Stimulated activated CD4-positive, alpha-beta T cell treated with anti-CD3 and anti-CD28 coated beads, Interleukin-1b, Interleukin-23, amount 100 ng/mL, for 24 hours (primary cell): Measurements from ENCODE around the gene ACY1.

ENCODE experiments used
- DNase-seq, 4 experiments: peaks; one replicate each; pipeline ENCODE4 v3.0.0-alpha.2; 2020; ENCODE audit warnings: low read depth in 4 of 4, low spot score in 1 of 4

Gene ACY1

GRCh38 chr3:51962854-51963530 lies 20.3 kb upstream of the ACY1 start:
- no peak for DNase-seq

DNA sequence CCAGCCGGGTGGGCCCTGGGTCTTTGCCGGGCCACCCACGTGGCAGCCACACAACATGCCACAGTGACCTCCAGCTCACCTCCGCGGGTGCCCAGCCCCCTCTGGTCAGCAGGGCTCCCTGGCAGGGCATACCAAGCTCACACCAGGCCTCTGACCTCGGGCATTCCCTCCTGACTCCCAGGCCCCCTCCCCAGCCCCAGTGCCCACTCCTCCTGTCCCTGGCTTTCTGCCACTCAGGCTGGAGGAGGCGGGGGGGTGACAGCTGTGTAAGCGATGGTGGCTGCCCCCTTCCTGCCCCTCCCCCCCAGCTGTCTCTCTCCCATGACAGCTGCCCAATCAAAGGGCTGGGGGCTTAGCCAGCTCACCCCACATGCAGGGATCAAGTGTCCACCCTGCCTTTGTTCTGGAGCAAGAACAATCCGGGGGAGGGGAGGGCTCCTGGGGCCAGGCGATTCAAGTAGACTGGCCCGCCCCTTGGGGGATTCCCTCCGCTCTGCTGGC lies 19.3 kb upstream of the ACY1 start:
- no peak for DNase-seq

- DNase-seq: no peak
Observed at GRCh38 chr3:51964521-51964920, 18.8 kb upstream of the ACY1 start.

GRCh38 chr3:51966016-51966415 lies 17.3 kb upstream of the ACY1 start:
- DNase-seq: no peak

DNA sequence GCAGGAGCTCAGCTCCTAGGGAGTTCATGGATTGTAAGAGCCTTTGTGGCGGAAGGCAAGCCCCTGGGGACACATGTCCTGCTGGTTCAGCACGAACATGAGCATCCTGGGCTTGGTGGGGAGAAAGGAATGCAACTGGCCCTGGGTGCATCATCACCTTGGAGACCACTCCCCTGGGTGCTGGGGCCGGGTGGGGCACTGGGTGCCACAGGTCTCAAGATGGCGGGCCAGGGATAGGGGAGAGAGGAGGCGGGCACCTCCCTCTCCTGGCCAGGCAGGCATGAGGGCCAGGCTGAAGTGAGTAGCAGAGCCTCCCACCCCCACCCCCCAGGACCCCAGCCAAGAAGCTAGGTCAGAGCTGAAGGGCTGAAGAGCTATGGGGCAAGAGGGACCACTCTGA lies 16.8 kb upstream of the ACY1 start:
- DNase-seq: no peak

GRCh38 chr3:51966922-51967383 lies 16.4 kb upstream of the ACY1 start:
- no peak for DNase-seq

DNA sequence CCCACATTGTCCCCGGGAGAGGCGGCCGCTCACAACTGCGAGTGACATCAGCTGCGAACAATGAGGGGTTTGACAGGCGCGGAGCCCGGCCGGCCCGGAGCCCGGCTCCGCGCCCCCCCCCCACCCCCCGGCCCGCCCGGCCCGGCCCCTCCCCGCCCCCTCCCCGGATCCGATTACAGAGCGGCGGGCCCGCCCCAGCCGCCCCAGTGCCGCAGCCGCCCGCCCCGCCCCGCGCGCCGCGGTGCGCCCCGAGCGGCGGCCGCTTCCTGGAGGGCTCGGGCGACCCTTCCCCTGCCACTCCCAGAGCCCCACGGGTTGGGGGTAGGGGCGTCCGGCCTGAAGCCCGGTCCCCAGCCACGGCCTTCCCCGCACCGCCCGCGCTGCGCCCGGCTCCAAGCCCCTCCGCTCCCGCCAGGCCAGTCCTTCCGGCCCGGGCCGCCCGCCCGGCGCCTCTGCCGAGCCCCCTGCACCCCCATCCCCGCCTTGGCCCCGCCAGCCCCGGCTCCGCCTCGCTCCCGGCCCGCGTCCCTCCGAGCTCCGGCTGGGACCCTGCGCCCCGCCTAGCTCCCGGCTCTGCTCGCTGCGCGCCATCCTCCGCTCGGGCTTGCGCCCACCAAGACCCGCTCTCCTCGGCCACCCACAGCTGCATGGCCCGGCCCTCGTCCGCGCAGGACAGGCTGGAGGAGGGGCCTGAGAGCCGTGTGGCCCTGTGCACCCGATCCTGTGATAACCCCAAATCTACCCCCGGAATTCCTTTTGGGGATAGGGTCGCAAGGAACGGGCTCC lies 15.8 kb upstream of the ACY1 start, which contains the start of gene PCBP4:
TSS of gene PCBP4 (minus strand) at position 71 of the 786 bp plus-strand sequence. CDS start 6,214 bp downstream, outside the sequence.
- DNase-seq: no peak

DNA sequence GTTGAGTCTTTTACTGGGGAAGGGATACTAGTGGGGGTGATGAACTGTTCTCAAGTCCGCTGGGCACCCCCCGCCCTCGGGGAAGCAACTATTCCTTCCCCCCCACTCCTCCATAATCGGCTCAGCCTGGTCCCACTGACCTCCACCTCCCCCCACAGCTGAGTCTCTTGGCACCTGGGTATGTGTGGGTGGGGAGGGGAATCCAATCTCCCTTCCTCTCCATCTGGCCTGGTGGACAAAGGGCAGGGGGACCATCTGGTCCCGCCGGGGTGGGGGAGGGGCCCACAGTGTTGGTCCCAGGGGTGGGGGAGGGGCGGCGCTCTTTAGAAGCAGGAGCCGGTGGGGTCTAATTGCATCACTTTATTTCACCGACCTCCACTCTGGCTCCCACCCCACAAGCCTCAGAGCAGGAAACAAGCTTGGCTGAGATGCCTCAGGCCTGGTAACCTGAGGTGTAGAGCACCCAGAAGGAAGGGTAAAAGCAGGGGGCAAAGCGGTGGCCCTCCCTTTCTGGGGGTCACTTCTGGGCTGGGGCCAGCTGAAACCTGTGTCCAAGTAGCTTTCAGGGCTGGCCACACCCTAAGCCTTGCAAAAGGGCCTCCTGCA lies 15.1 kb upstream of the ACY1 start:
- DNase-seq: no peak

GRCh38 chr3:51968883-51969678 lies 14.3 kb upstream of the ACY1 start:
- DNase-seq: no peak

GRCh38 chr3:51969841-51970240 lies 13.5 kb upstream of the ACY1 start:
- no peak for DNase-seq

DNA sequence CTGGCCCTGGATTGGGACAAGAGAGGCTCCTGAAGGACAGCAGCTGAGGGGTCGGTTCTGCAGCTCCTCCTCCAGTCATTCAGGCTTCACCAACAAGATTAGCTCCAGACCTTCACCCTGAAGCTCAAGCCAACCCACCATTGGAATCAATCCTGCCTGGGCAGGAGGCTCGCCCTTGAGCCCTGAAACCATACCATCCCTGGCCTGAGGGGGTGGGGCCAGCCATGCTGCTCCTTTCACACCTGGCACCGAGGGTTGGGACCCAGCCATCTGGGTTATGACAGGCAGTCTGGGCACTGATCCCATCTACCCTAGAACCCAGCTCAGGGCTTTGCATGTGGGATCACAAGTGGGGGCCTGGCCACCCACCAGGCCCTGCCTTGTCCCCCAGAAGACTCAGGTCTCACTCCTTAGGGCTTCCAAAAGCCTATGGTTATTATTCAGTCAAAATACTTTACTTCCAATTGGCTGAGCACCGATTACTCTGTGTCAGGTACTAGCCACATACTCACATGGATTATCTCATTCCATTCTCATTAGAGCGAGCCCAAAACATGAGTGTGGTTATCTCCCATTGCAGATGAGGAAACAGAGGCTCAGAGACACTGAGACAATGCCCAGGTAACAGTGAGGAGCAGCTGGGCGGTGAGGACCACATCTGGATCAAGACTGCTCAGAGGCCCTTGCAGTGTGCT lies 12.6 kb upstream of the ACY1 start:
- DNase-seq: no peak

DNA sequence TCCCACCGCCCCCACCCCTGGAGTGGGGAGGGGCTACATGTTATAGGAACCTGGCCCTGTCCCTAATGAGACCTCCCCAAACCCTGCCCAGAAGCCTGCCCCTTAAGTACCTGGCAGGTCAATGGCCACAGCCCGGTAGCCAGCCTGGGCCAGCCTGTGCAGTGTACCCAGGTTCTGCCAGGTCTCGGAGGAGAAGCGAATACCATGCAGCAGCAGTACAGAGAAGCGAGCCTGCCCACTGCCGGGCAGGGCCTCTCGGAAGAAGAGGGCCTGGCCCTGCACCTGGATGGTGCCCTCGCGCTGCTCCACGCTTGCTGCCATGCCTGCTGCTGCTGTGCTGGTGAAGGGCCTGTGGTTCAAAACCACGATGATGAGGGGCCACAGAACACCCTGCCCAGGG lies 12.0 kb upstream of the ACY1 start:
- no peak for DNase-seq

DNA sequence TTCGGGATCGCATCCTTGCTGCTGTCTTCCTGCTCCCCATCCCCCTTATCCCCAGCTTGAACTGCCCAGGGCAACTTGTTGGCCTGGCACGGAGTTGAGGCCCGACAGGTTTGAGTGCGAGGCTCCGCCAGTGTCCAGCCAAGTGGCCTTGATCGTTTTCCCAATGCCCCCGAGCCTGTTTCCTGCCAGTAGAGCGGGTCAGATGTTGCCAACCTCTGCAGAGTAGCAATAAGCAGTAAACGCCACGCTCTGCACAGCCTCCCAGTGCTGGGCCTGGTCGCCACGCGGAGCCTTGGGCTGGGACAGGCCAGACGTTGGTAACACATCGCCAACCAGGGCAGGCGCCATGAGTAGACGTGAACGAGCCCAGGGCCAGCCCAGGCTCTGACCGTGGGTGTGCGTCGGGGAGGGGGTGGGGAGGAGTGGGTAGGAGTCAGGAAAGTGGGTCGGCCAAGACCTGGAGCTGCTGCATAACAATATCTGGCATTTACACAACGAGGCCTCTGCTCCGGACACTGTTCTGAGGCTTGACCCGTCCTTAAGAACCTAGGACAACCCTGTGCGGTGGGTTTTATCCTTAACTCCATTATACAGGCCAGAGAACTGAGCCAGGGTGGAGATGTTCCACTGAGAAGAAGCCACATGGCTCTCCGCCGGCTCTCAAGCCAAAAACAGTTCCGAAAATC lies 8.9 kb upstream of the ACY1 start:
- DNase-seq: no peak

DNA sequence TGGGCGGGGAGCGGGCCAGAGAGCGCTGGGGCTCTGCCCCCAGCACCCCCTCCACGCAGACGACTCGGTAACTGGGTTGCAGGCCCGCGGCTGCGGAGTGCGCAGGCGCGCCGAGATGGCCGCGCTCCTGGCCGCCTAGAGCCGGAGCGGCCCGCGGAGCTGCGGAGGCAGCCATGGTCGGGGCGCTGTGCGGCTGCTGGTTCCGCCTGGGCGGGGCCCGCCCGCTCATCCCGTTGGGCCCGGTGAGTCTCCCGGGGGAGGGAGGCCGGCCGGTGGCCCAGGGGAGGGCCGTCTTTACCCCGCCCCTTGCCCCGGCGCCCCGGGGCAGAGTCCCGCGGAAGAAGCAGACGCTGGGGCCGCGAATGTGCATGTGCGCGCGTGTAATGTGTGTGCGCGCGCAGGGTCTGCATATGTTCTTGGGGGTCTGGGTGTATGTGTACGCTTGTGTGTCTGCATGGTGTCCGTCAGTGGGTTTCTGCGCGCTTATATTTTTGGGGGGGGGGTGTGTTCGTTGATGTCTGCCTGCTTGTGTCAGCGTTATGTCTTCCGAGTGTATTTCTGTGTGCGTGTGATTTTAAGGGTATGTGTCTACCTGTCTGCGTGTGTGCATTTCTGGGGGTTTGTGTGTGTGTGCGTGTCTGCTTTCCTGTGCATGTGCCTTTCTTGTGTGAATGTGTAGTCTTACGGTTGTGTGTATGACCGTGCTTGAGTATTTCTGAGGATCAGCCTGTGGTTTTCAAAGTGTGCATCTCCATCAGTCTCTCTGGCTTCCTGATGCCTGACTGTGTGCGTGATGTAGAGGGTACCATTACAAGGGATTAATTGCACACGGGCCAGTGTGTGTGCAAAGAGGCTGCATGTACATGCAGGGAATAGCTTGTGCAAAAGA lies 8.1 kb upstream of the ACY1 start, which contains the start of gene ABHD14A:
TSS of gene ABHD14A (plus strand) at position 102 of the 889 bp plus-strand sequence. CDS start at position 174, 72 bp downstream.
- peak; percentile 43 to 58 (median 48) for DNase-seq

- DNase-seq: no peak
Observed at GRCh38 chr3:51975852-51976549, 7.3 kb upstream of the ACY1 start.

GRCh38 chr3:51977446-51978142 lies 5.7 kb upstream of the ACY1 start:
- no peak for DNase-seq

DNA sequence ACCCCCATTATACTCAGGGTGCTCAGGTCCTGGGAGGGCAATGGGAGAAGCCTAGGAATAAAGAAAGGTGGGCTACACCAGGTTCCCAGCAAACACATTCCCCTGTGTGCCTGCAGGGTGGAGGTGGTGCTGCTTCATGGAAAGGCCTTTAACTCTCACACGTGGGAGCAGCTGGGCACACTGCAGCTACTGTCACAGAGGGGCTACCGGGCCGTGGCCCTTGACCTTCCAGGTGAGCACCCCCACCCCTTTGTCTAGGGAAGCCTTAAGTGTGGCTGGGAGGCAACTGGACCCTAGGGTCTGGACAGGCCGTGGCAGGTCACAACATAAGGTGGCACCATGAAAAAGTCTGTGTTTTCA lies 5.2 kb upstream of the ACY1 start:
- DNase-seq: no peak

- DNase-seq: no peak
Observed at GRCh38 chr3:51980253-51980652, 3.1 kb upstream of the ACY1 start.
